ENCODE results near the gene ABCB6. TPM values are rescaled to one million over a fixed set of nuclear protein-coding genes. Genes with fewer than 3 reads are reported as not detected.
A peak's percentile ranks its signal among the peaks of the same experiment; 100 is the strongest.

The ABCB6 gene
- total RNA-seq, 1 donor: 1.3 TPM

DNA sequence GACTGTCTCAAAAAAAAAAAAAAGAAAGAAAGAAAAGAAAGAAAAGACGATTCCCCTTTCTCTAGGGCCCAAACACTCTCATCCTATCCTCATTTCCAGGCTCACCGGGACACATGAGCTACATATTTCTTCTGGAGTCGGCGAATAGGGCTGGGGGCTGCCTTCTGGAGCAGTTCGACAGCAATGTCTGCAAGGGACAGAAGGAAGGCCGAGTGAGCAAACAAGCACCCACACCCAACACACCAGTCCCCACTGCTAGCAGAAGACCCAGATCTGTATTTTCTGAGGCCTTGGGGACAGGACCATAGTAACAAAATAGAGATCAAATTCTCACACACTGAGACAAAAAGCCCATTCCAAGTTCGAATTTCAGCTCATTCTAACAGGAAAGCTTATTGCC lies 43.3 kb downstream of the ABCB6 start:
- Histone ChIP-seq H3K27me3 (ENCODE audit: insufficient read depth, low read length) (no peaks in the 10 kb centered on the region), H3K4me1 (ENCODE audit: insufficient read depth, low read length) (peaks cover 51% of the 10 kb centered on the region), H3K4me3 (ENCODE audit: low read length) (peak overlapping the region; percentile 74)

DNA sequence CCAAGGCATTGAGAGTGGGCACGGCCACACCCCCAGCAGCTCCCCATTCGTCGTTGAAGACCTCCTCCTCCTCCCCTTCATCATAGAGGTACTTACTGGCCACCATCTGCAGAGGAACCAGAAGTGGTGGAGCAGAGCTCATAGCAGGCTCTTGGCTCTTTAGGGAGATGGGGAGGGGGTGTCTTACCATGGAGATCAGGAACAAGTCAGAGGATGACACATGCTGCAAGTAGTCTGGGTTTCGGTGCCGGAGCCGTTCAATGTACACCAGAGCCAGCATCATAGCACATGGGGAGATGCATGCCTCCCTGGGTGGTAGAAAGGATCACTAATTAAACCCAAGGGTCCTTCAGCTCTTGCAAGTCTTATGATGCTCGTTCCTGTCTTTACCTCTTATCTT lies 44.0 kb downstream of the ABCB6 start:
- Histone ChIP-seq H3K27me3 (ENCODE audit: insufficient read depth, low read length) (no peaks in the 10 kb centered on the region), H3K4me3 (ENCODE audit: low read length) (no peak overlapping the region), H3K9me3 (ENCODE audit: low read depth, low read length) (no peaks in the 10 kb centered on the region), H3K4me1 (ENCODE audit: insufficient read depth, low read length) (peaks cover 44% of the 10 kb centered on the region)

More for the DNA sequence above, 43.3 kb downstream of the ABCB6 start:
- H3K9me3 ChIP-seq (ENCODE audit: low read depth, low read length): no peaks in the 10 kb centered on the region

DNA sequence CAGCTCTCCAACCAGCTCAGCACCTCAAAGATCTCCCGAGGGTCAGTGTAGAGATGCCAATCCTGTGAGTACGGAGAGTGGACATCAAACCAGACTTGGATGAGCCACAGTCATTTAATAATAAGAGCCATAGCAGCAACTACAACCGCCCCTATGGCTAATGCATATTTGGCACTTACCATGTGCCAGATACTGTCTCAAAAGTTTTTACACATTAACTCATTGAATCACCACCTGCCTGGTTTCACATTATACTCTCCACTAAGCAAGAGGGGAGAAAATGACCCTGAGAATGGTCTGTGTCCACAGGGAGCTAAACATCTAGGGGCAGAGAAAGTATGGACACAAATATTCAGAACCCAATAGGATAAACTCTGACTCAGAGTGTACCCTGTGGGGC lies 44.6 kb downstream of the ABCB6 start:
- H3K4me3 ChIP-seq (ENCODE audit: low read length): no peak overlapping the region
- H3K9me3 ChIP-seq (ENCODE audit: low read depth, low read length): no peaks in the 10 kb centered on the region
- H3K4me1 ChIP-seq (ENCODE audit: insufficient read depth, low read length): peaks cover 38% of the 10 kb centered on the region
- no peaks in the 10 kb centered on the region for H3K27me3 ChIP-seq (ENCODE audit: insufficient read depth, low read length)

DNA sequence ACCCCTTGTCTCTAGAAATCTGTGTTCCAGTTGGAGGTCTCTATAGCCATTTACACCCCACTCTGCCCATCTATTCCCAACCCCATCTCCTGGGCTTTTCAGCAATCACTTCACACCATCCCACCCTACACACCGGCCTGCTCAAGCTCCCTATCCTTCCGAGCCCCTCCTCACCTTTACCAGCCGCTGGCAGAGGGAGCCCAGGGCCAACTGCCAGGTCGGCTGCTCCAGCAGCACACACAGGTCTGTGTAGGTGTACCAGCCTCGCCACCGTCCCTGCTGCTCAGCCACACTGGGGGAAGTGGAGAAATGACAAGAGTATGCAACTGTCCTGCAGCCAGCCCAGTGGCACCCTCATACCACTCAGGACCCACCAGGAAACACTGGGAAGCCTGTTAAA lies 45.6 kb downstream of the ABCB6 start:
- no peaks in the 10 kb centered on the region for H3K27me3 ChIP-seq (ENCODE audit: insufficient read depth, low read length)
- H3K4me3 ChIP-seq (ENCODE audit: low read length): no peak overlapping the region
- H3K9me3 ChIP-seq (ENCODE audit: low read depth, low read length): no peaks in the 10 kb centered on the region
- H3K4me1 ChIP-seq (ENCODE audit: insufficient read depth, low read length): peaks cover 31% of the 10 kb centered on the region

DNA sequence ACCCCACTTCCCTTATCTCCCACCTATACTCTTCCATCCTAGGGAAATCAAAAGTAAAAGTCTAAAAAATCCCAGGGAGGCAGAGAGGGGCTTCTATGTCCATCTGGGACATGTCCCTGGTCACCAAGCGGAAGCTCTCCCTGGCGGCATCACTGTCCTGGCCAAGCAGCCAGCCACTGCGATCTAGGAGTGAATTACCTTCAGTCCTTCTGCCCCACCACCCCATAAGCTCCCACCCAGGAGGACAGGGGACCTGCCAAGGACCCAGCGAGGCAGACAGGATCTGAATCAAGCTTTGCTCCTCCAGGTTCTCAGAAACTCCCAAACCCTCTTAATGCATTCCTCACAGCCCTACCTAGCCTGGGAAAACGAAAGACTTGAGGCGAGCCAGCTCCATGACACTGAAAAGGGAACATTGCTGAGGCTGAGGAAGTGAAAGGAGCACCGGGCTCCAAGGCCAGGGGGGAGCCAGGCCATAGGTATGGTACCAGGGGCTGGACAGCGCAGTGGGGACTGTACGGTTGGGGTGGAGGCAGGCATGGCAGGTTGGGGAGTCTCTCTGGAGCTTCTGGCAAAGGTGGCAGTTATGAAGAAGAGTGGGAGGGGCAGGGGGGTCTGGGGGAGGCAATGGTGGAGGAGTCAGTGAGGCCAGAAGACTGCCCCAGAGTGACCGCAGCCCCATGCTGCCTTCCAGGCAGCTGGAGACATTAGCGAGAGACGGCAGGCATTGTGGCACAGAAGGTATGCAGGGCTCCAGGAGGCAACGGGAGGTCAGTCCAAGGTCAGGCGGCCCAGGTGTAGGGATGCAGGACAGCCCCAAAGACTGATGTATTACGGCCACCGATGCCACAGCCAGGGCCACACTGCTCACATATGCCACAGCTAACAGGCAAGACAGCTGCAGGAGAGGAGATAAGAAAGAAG lies 46.3 kb downstream of the ABCB6 start:
- Histone ChIP-seq H3K4me3 (ENCODE audit: low read length) (no peak overlapping the region), H3K4me1 (ENCODE audit: insufficient read depth, low read length) (peaks cover 28% of the 10 kb centered on the region), H3K27me3 (ENCODE audit: insufficient read depth, low read length) (no peaks in the 10 kb centered on the region), H3K9me3 (ENCODE audit: low read depth, low read length) (no peaks in the 10 kb centered on the region)

DNA sequence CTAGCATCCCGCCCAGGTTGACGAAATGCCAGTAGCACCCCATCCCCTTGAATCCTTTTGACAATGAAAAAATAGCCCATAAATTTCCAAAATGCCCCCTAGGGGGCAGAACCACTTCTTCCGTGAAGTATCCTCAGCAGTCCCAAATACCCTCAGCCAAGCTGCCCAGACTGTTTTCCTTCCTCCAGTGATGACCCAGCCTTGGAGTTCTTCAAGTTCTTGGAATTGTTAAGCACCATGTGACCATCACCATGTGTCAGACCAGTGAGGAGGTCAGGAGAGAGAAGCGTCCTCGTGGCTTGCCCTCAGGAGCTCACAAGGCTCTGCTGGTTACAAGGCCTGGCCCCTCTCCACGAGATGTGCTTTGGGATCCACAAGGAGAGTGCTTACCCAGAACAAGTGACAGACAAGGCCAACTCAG lies 47.5 kb downstream of the ABCB6 start:
- H3K4me1 ChIP-seq (ENCODE audit: insufficient read depth, low read length): peaks cover 23% of the 10 kb centered on the region
- no peaks in the 10 kb centered on the region for H3K27me3 ChIP-seq (ENCODE audit: insufficient read depth, low read length)
- H3K4me3 ChIP-seq (ENCODE audit: low read length): no peak overlapping the region
- no peaks in the 10 kb centered on the region for H3K9me3 ChIP-seq (ENCODE audit: low read depth, low read length)

DNA sequence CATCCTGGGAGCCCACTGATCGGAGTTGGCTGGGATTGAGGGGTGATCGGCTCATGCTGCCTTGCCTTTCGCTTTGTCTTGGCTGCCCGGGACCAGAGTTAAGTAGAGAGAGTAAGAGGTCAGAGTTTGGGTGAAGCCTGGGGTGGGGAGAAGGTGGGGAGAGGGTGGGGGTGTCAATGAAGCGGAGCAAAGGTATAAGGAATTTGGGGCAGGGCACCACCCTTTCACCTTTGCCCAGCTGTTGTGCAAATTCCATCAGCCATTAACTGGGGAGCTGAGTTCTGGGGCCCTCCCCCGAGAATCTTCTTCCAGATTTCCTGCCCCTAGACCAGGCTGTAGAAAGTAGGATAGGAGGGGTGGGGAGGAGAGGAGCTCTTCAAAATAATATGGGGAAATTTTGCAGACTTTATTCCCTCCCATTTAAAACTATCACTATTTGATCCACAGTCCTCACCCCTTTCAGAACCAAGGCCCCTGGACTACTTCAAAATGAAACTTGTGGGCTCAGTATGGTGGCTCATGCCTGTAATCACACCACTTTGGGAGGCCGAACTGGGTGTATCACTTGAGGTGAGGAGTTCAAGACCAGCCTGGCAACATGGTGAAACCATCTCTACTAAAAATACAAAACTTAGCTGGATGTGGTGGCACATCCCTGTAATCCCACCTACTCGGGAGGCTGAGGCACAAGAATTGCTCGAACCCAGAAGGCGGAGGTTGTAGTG lies 48.7 kb downstream of the ABCB6 start, which contains the start of gene SLC23A3:
Gene SLC23A3, minus strand, starts transcription at position 100 of the 725 bp plus-strand sequence. Its CDS starts 45 bp downstream, at position 55.
- H3K4me1 ChIP-seq (ENCODE audit: insufficient read depth, low read length): peaks cover 12% of the 10 kb centered on the region
- H3K27me3 ChIP-seq (ENCODE audit: insufficient read depth, low read length): no peaks in the 10 kb centered on the region
- no peaks in the 10 kb centered on the region for H3K9me3 ChIP-seq (ENCODE audit: low read depth, low read length)
- H3K4me3 ChIP-seq (ENCODE audit: low read length): no peak within 1 kb of the TSS

DNA sequence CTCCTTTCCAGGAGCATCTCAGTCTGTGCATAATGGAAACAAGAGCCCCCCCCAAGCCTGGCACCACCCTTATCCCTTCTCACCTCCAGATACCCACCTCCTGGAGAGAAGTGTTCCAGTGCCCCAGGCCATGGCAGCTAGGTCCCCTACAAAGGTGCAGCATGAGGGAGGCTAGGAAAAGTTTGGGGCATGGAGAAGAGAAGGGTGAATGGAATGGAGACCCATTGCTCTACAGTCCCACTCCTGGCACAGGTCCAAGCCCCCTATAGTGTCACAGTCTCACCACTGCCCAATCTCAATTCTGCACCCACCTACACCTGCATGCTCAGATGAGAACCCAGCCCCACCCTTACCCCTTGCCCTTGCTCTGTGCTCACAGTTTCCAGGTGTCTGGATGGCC lies 49.8 kb downstream of the ABCB6 start:
- Histone ChIP-seq H3K27me3 (ENCODE audit: insufficient read depth, low read length) (no peaks in the 10 kb centered on the region), H3K4me3 (ENCODE audit: low read length) (no peak overlapping the region), H3K4me1 (ENCODE audit: insufficient read depth, low read length) (peaks cover 2% of the 10 kb centered on the region), H3K9me3 (ENCODE audit: low read depth, low read length) (no peaks in the 10 kb centered on the region)

DNA sequence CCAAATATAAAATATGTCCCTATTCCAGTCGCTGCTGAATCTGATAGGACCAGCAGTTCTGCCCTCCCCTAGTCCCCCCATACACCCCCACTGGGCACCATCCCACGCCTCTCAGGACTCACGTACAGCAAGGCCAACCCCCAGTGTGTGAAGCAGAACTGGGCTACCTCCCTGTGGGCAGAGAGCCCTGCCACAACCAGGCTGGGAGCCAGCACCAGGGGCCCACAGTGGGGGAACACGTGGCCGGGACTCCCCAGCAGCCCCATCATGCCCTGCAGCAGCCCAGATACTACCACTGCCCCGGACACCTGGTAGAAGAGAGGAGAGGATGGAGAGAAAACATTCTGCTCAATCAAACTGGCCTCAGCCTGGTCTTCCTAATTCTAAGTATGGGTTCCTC lies 50.2 kb downstream of the ABCB6 start:
- no peaks in the 10 kb centered on the region for H3K4me1 ChIP-seq (ENCODE audit: insufficient read depth, low read length)
- H3K9me3 ChIP-seq (ENCODE audit: low read depth, low read length): no peaks in the 10 kb centered on the region
- no peak overlapping the region for H3K4me3 ChIP-seq (ENCODE audit: low read length)
- H3K27me3 ChIP-seq (ENCODE audit: insufficient read depth, low read length): no peaks in the 10 kb centered on the region

DNA sequence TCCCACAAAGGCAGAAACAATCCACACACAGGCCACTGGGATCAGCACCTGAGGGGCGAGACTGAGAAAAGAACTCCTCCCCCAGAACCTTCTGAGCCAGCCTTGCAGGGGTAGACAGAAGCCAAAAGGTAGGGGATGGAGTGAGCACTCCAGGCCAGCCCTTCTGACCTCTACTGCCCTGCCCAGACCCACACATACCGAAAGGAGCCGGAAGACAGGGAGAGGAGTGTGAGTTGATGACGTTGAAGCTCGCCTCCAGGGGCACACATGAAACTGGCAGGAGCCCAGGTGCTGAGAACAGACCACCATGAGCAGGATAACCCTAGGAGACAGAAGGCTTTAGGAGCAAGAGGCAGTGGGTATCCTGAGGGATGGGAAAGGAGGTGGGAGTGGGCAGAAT lies 50.8 kb downstream of the ABCB6 start:
- H3K4me1 ChIP-seq (ENCODE audit: insufficient read depth, low read length): no peaks in the 10 kb centered on the region
- no peaks in the 10 kb centered on the region for H3K27me3 ChIP-seq (ENCODE audit: insufficient read depth, low read length)
- no peak overlapping the region for H3K4me3 ChIP-seq (ENCODE audit: low read length)
- no peaks in the 10 kb centered on the region for H3K9me3 ChIP-seq (ENCODE audit: low read depth, low read length)

DNA sequence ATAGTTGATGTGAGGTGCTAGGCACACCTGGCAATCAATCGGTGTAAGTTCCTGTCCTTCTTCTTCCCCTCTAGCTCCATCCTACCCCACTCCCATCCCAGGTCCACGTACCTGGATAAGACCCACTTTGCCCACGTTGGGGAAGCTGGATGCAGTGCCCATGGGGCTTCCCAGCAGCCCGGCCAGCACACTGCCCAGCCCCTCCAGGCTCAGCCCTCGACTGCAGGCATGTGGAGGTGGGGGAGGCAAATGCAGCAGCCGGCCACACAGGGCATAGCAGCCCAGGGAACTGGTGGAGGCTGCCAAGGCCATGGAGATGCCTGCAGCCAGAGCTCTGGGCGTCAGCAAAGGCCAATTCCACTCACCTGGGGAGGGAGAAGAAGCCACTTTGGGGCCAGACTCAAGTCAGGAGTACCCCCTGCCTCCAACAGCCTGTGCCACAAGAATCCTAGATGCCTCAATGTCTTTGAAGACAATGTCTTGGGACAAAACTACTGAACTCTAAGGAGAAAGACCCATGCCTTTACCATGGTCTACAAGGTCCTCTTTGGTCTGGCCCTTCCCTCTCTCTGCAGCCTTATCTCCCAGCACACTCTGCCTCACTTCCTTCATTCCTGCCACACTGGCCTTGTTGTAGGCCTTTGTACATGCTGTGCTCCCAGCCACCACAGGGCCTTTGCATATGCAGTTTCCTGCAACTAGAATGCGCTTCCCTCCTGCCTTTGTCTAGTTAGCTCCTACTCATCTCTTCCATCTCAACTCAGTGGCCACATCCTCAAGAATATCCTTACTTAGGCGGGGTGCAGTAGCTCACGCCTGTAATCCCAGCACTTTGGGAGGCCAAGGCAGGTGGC lies 53.5 kb downstream of the ABCB6 start:
- Histone ChIP-seq H3K9me3 (ENCODE audit: low read depth, low read length) (no peaks in the 10 kb centered on the region), H3K4me3 (ENCODE audit: low read length) (no peak overlapping the region), H3K4me1 (ENCODE audit: insufficient read depth, low read length) (peaks cover 6% of the 10 kb centered on the region), H3K27me3 (ENCODE audit: insufficient read depth, low read length) (no peaks in the 10 kb centered on the region)

DNA sequence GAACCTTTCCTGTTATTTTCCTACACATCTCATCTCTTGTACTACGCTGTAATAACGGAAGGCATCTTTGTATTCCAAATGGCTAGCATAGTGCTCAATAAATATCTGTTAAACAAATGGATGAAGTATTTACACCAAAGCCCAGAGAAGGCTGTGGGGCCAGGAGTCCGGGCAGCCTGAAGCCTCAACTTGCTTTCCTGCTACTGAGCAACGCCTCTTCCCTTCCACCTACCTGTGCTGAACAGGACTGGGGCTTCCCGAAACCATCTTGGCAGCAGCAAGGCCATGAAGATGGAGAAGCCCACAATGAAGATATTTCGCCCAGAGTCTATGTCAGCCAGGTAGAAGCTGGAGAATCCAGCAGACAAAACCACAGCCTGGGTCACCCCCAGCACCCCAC lies 55.6 kb downstream of the ABCB6 start:
- no peaks in the 10 kb centered on the region for H3K27me3 ChIP-seq (ENCODE audit: insufficient read depth, low read length)
- H3K4me1 ChIP-seq (ENCODE audit: insufficient read depth, low read length): peaks cover 13% of the 10 kb centered on the region
- no peaks in the 10 kb centered on the region for H3K9me3 ChIP-seq (ENCODE audit: low read depth, low read length)
- no peak overlapping the region for H3K4me3 ChIP-seq (ENCODE audit: low read length)

DNA sequence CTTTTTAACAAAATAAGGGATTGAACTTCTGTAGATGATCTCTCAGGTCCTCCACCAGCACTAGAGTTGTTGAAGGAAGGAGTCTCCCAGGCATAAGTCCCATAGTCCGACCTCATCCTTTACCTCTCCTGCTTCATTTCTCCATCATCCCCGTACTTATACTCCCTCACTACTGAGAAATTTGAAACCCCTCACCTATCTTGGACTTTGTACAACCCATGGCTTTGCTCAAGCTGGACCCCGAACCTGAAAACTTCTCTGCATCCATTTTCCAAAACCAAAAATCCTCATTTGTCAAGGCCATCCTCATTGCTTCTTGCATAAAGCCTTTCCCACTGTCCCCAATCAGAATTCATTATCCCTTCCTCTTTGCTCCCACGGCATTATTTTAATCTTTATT lies 57.7 kb downstream of the ABCB6 start:
- H3K4me1 ChIP-seq (ENCODE audit: insufficient read depth, low read length): peaks cover 13% of the 10 kb centered on the region
- H3K27me3 ChIP-seq (ENCODE audit: insufficient read depth, low read length): no peaks in the 10 kb centered on the region
- H3K4me3 ChIP-seq (ENCODE audit: low read length): peak overlapping the region; percentile 63
- H3K9me3 ChIP-seq (ENCODE audit: low read depth, low read length): no peaks in the 10 kb centered on the region

DNA sequence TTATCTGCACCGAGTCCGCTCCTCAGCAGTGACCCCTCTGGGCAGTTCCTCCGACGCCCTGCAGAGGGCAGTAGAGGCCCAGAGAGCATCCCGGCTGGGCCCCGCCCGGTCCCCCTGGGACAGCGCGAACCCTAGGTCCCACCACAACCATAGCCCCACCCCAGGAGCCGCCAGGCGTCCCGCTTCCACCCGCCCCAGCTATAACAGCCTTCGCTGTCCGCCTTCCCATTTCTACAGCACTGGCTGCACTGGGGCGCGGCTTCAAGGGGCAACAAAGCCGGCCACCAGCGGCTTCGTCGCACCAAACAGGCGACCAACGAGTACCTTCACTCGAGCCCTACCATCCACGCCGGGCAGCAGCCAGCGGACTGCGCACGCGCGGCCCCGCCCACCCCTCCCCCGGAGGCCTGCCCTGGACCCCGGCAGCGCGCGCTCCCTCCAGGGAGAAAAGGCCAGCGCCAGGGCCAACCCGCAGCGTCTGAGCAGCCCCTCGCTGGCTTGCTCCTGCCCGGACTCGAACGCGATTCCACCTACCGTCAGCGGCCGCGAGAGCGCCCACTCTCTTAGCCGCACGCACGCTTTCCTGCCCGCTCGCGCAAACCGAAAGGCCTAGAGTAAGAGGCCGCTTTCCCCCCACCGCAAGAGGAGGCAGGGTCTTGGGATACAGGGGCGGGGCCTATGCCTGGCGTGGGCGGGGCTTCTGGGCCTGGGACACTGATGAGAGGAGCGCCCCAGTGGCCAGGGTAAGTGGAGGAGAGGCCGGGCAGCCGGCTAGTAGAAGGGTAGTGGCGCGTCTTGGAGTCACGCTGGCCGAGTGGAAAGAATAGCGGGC lies 58.4 kb downstream of the ABCB6 start, which contains the start of gene NHEJ1:
Gene NHEJ1, minus strand, starts transcription at position 630 of the 832 bp plus-strand sequence. CDS start 2,453 bp downstream, outside the sequence.
- Histone ChIP-seq H3K4me1 (ENCODE audit: insufficient read depth, low read length) (peaks cover 13% of the 10 kb centered on the region), H3K4me3 (ENCODE audit: low read length) (peak within 1 kb of the TSS; percentile 63), H3K9me3 (ENCODE audit: low read depth, low read length) (no peaks in the 10 kb centered on the region), H3K27me3 (ENCODE audit: insufficient read depth, low read length) (no peaks in the 10 kb centered on the region)
